A549 treated with ZK216348 at 1 μM for 4 hours (cell line): Measurements from ENCODE around the gene MPZ. TPM values are rescaled to one million over a fixed set of nuclear protein-coding genes. Genes with fewer than 3 reads are reported as not detected.

Experiments used
- total RNA-seq: library from RNA; stranded (reverse); fragments of 200-300 nt; extraction: Qiagen RNA extraction; gene quantifications from 5 replicates; pipeline ENCODE4 v1.2.3, GENCODE V29; 2022; ENCODE audit warnings: low read depth

The MPZ gene
- 0.21 to 0.57 TPM (median 0.45 TPM) in 4 of 5 replicates, not detected in the other for total RNA-seq

DNA sequence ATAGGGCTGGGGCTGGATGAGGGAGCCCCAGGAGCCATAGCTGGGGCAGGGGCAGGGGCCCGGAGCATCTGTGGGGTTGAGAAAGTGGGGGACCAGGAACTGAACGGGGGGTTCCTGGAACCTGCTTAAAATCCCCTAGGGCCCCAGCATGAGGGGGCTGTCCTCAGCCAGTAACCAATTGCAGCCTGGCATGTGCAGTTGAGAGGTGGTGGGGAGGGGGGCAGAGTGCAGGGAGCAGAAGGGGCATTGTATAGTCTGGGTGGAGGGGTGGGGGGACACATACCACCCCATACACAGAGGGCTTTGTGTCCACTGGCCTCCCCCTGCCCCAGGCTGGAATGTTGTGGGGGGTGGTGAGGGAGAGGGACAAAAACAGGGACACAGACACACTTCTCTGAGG is at the start of gene MPZ:
Gene MPZ (minus strand): TSS at position 101 of the 400 bp plus-strand sequence. CDS start 63 bp downstream, at position 38.

DNA sequence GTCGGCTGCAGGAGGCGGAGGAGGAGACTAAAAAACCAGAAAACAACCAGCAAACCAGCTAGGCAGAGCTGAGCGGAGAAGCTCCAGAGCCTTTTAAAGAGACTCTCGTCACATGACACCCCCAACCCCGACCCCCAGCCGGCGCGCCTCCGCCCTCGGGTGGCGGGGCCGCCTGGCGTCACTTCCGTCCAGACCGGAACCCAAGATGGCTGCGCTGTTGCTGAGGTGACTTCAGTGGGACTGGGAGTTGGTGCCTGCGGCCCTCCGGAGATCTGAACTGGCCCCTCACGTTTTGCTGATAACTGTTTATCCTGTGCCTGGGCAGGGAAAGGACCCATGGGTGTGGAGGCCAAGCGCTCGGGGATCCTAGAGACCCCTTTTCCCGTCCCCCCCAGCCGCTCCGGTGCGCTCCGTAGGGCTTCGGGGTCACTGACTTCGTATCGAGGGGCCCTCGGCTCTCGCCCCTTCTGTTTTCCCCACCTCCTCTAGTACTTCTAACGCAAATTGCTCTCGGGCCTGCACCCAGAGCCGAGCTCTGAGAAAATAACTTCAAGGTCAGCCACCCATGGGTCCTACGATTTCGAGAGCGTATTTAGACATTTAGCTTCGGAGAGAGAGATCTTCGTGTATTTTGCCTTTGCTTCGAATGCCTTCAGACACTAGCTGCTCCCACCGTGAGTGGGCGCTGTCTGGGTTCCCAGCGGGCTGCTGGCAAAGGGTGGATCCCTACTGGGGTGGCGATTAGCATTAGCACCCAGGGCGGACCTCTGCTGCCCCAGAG is 4.6 kb upstream of the MPZ start, which contains the start of gene SDHC:
Gene SDHC (plus strand): TSS at position 181 of the 781 bp plus-strand sequence. CDS start 25 bp downstream, at position 206.

DNA sequence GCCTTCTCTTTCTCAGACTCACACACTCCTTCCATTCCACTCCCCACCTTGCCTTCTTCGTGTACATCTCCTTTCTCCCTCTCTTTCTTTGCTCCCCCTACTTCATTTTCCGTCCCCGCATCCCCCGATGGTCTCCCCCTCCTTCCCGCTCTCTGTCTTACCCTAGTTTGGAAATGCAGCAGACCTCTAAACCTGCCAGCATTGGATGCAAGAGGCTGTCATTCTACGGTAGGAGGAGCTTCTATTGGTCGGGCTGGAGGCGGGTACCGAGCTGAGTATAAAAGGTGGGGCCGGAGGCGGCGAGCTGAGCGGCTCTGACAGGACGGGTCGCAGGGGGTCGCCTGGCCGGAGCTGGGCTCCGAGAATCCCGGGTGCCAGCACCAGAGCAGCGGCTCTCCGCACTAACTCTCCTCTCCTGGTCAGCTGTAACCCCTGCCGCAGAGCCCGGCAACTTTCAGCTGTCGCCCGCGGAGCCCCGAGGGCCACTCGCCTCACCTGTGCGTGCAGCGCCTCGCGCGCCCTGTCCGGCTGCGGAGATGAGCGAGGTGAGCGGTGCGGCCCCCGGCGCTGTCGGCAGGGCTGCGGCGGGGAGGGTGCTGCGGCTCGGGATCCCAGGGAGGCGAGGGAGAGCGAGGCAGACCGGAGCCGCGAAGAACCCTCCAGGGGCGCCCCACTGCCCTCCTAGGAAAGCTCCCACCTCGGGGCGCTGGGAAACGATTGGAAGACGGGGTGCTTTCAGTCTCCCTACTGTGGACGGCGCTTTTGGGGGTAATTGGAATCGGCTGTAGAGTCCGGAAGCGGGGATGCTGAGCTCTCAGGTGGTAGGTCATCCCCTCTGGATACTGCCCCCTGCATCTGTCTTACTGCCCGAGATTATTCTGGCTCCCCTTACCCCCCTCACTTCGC is 51.1 kb downstream of the MPZ start, which contains the start of gene PCP4L1:
Gene PCP4L1 (plus strand): TSS at position 307 of the 906 bp plus-strand sequence. CDS start 230 bp downstream, at position 537.

Other genes starting within 250 kb of the MPZ start
- gene ARHGAP30, start 240.1 kb downstream of the MPZ start, total RNA-seq, result 0.06 to 0.19 TPM (median 0.08 TPM) in 5 replicates
- gene NECTIN4, start 220.4 kb downstream of the MPZ start, total RNA-seq, result 0.81 to 2.9 TPM (median 2.0 TPM) in 5 replicates
- gene KLHDC9, start 211.6 kb downstream of the MPZ start, total RNA-seq, result 1.1 to 2.2 TPM (median 2.0 TPM) in 5 replicates
- 106 to 128 TPM (median 117 TPM) in 5 replicates for gene PFDN2, start 191.9 kb downstream of the MPZ start, total RNA-seq
- 23.3 to 38.9 TPM (median 30.2 TPM) in 5 replicates for gene NIT1, start 191.9 kb downstream of the MPZ start, total RNA-seq
- 24.5 to 35.9 TPM (median 32.3 TPM) in 5 replicates for gene DEDD, start 177.3 kb downstream of the MPZ start, total RNA-seq
- gene UFC1, start 156.0 kb downstream of the MPZ start, total RNA-seq, result 85.4 to 154 TPM (median 93.0 TPM) in 5 replicates
- 15.0 to 24.1 TPM (median 20.5 TPM) in 5 replicates for gene USP21, start 150.5 kb downstream of the MPZ start, total RNA-seq
- 10.7 to 19.4 TPM (median 16.6 TPM) in 5 replicates for gene PPOX, start 143.5 kb downstream of the MPZ start, total RNA-seq
- gene B4GALT3, start 132.5 kb downstream of the MPZ start, total RNA-seq, result 18.3 to 28.9 TPM (median 25.6 TPM) in 5 replicates
- 0.02 TPM in 1 of 5 replicates, not detected in the others for gene ADAMTS4, start 110.9 kb downstream of the MPZ start, total RNA-seq
- 79.0 to 87.4 TPM (median 84.3 TPM) in 5 replicates for gene NDUFS2, start 107.6 kb downstream of the MPZ start, total RNA-seq
- 0.70 TPM in 1 of 5 replicates, not detected in the others for gene FCER1G, start 94.7 kb downstream of the MPZ start, total RNA-seq
- not detected in 5 replicates for gene APOA2, start 86.3 kb downstream of the MPZ start, total RNA-seq
- gene TOMM40L, start 83.9 kb downstream of the MPZ start, total RNA-seq, result 9.5 to 12.8 TPM (median 11.3 TPM) in 5 replicates
- gene NR1I3, start 71.8 kb downstream of the MPZ start, total RNA-seq, result not detected in 5 replicates
- 0.11 TPM in 1 of 5 replicates, not detected in the others for gene PCP4L1, start 51.2 kb downstream of the MPZ start, total RNA-seq
- 236 to 252 TPM (median 244 TPM) in 5 replicates for gene SDHC, start 4.4 kb upstream of the MPZ start, total RNA-seq
- 0.33 to 0.60 TPM (median 0.49 TPM) in 3 of 5 replicates, not detected in the others for gene CFAP126, start 57.9 kb upstream of the MPZ start, total RNA-seq
- gene FCGR2A, start 195.5 kb upstream of the MPZ start, total RNA-seq, result not detected in 5 replicates
- gene HSPA6, start 214.6 kb upstream of the MPZ start, total RNA-seq, result 1.1 to 10.4 TPM (median 2.8 TPM) in 5 replicates
- gene FCGR3A, start 239.8 kb upstream of the MPZ start, total RNA-seq, result not detected in 5 replicates